ENCODE measurements around the gene YDJC. TPM values are rescaled to one million over a fixed set of nuclear protein-coding genes. Genes with fewer than 3 reads are reported as not detected.

YDJC gene
- total RNA-seq, 3 donors from 2014 or later (not counting 1 experiment from before 2014, with no cell fraction given), result 20.5 to 24.4 (median 21.6) TPM

DNA sequence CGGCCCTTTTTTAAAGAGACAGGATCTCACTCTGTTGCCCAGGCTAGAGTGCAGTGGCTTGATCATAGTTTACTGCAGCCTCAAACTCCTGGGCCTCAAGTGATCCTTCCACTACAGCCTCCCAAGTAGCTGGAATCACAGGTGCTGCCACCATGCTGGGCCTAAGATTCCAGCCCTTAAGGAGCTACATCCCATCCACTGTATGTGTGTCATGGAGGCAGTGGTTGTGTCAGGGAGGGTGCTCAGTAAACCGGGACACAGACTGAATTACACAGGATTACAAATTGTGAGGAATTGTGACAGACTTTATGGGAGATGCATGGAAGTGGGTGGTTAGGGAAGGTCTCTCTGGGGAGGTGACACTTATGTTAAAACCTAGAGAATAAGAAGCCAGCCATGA is 33.9 kb upstream of the YDJC start:
- no peak for DNase-seq
- no peaks in the 10 kb centered on the region for H3K36me3 ChIP-seq (ENCODE audit: control insufficient read depth, insufficient read depth, low read length)
- WGBS (ENCODE audit: insufficient coverage), result 95% methylated on average over 2 of the region's 2 CpGs
- ATAC-seq, result no peak
- no peaks in the 10 kb centered on the region for H3K9me3 ChIP-seq (ENCODE audit: control insufficient read depth, insufficient read depth, low read length)
- Mint-ChIP-seq H3K4me3 (peak overlapping the region; percentile 35), H3K36me3 (no peaks in the 10 kb centered on the region), H3K4me1 (peaks cover 24 to 33% of the 10 kb centered on the region in 2 donors), H3K27me3 (ENCODE audit: low read depth in 2 of 2) (no peaks in the 10 kb centered on the region), H3K27ac (no peak overlapping the region), H3K9me3 (no peaks in the 10 kb centered on the region)
- peaks cover 25% of the 10 kb centered on the region for H3K4me1 ChIP-seq (ENCODE audit: control insufficient read depth, insufficient read depth, low read length)
- intact Hi-C loops (cut with micrococcal nuclease), result no loop called here
- H3K27me3 ChIP-seq (ENCODE audit: control insufficient read depth, insufficient read depth, low read length), result no peaks in the 10 kb centered on the region
- H3K4me3 ChIP-seq (ENCODE audit: low read length), result no peak overlapping the region
- no peak for TF ChIP-seq CTCF (IDR thresholded peaks at IDR 0.05)
- H3K27ac ChIP-seq (ENCODE audit: low read length), result no peak overlapping the region

DNA sequence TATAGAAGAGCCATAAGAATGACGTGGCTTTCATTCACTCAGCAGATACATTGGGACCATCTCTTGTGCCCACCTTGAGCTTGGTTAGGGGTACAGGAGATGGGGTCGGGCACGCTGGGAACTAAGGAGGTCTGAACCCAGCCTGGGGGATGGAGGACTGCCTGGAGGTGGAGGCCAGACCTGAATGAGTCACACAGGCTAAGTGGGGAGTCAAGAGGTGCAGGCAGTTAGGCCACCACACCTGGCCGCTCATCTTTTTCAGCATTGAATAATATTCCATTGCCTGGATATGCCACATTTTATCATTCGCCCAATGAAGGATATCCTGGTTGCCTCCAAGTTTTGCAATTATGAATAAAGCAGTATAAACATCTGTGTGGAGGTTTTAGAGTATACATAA is 32.2 kb upstream of the YDJC start:
- H3K4me1 ChIP-seq (ENCODE audit: control insufficient read depth, insufficient read depth, low read length), result peaks cover 26% of the 10 kb centered on the region
- H3K4me3 Mint-ChIP-seq, result no peak overlapping the region
- no peaks in the 10 kb centered on the region for H3K9me3 ChIP-seq (ENCODE audit: control insufficient read depth, insufficient read depth, low read length)
- H3K4me3 ChIP-seq (ENCODE audit: low read length), result no peak overlapping the region
- no peaks in the 10 kb centered on the region for H3K9me3 Mint-ChIP-seq
- no peaks in the 10 kb centered on the region for H3K27me3 Mint-ChIP-seq (ENCODE audit: low read depth in 2 of 2)
- no peaks in the 10 kb centered on the region for H3K36me3 ChIP-seq (ENCODE audit: control insufficient read depth, insufficient read depth, low read length)
- ATAC-seq, result no peak
- no peaks in the 10 kb centered on the region for H3K27me3 ChIP-seq (ENCODE audit: control insufficient read depth, insufficient read depth, low read length)
- H3K27ac ChIP-seq (ENCODE audit: low read length), result no peak overlapping the region
- intact Hi-C loops (cut with micrococcal nuclease), result no loop called here
- no peaks in the 10 kb centered on the region for H3K36me3 Mint-ChIP-seq
- TF ChIP-seq CTCF (IDR thresholded peaks at IDR 0.05), result no peak
- no peak overlapping the region for H3K27ac Mint-ChIP-seq
- 100% methylated on average over 5 of the region's 5 CpGs for WGBS (ENCODE audit: insufficient coverage)
- H3K4me1 Mint-ChIP-seq, result peaks cover 13 to 24% of the 10 kb centered on the region in 2 donors
- no peak for DNase-seq

DNA sequence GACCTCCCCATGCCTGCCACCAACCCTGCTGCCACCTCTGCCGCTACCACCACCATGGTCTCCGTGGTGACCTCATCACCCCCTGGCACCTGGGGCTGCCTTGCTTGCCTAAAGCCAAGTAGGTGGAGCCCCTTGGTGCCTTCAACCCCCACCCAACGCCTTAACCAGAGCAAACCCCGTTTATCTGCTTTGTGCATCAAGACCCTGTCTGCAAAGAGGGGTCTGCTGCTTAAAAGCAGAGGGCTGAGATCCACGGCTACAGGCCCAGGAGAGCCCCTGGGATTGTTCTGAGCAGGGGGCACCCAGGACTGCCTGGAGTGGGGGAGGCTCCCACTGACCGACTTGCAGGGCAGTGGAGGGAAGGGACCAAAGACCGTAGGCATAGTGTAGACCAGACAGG is 31.1 kb upstream of the YDJC start:
- Mint-ChIP-seq H3K27me3 (ENCODE audit: low read depth in 2 of 2) (no peaks in the 10 kb centered on the region), H3K9me3 (no peaks in the 10 kb centered on the region), H3K36me3 (no peaks in the 10 kb centered on the region), H3K4me3 (no peak overlapping the region), H3K4me1 (peaks cover 15 to 25% of the 10 kb centered on the region in 2 donors), H3K27ac (no peak overlapping the region)
- no peak for TF ChIP-seq CTCF (IDR thresholded peaks at IDR 0.05)
- Histone ChIP-seq H3K27me3 (ENCODE audit: control insufficient read depth, insufficient read depth, low read length) (no peaks in the 10 kb centered on the region), H3K4me1 (ENCODE audit: control insufficient read depth, insufficient read depth, low read length) (peaks cover 24% of the 10 kb centered on the region), H3K27ac (ENCODE audit: low read length) (no peak overlapping the region), H3K36me3 (ENCODE audit: control insufficient read depth, insufficient read depth, low read length) (no peaks in the 10 kb centered on the region), H3K9me3 (ENCODE audit: control insufficient read depth, insufficient read depth, low read length) (no peaks in the 10 kb centered on the region), H3K4me3 (ENCODE audit: low read length) (no peak overlapping the region)
- no peak for ATAC-seq
- intact Hi-C loops (cut with micrococcal nuclease), result no loop called here
- WGBS (ENCODE audit: insufficient coverage), result 82% methylated on average over 7 of the region's 7 CpGs
- DNase-seq, result no peak

GRCh38 chr22:21659864-21660525 is 30.2 kb upstream of the YDJC start:
- no peak for TF ChIP-seq CTCF (IDR thresholded peaks at IDR 0.05)
- no peak for ATAC-seq
- Histone ChIP-seq H3K4me1 (ENCODE audit: control insufficient read depth, insufficient read depth, low read length) (peaks cover 16% of the 10 kb centered on the region), H3K27ac (ENCODE audit: low read length) (no peak overlapping the region), H3K27me3 (ENCODE audit: control insufficient read depth, insufficient read depth, low read length) (no peaks in the 10 kb centered on the region), H3K9me3 (ENCODE audit: control insufficient read depth, insufficient read depth, low read length) (no peaks in the 10 kb centered on the region), H3K4me3 (ENCODE audit: low read length) (no peak overlapping the region), H3K36me3 (ENCODE audit: control insufficient read depth, insufficient read depth, low read length) (no peaks in the 10 kb centered on the region)
- WGBS (ENCODE audit: insufficient coverage), result 88% methylated on average over 7 of the region's 7 CpGs
- no peaks in the 10 kb centered on the region for H3K27me3 Mint-ChIP-seq (ENCODE audit: low read depth in 2 of 2)
- H3K9me3 Mint-ChIP-seq, result no peaks in the 10 kb centered on the region
- intact Hi-C loops (cut with micrococcal nuclease), result no loop called here
- H3K4me3 Mint-ChIP-seq, result no peak overlapping the region
- no peak overlapping the region for H3K27ac Mint-ChIP-seq
- no peaks in the 10 kb centered on the region for H3K36me3 Mint-ChIP-seq
- peaks cover 12 to 17% of the 10 kb centered on the region in 2 donors for H3K4me1 Mint-ChIP-seq
- no peak for DNase-seq

Data from natural killer cell (primary cell).